ENCODE data around the gene CCDC92.

CCDC92 gene

DNA sequence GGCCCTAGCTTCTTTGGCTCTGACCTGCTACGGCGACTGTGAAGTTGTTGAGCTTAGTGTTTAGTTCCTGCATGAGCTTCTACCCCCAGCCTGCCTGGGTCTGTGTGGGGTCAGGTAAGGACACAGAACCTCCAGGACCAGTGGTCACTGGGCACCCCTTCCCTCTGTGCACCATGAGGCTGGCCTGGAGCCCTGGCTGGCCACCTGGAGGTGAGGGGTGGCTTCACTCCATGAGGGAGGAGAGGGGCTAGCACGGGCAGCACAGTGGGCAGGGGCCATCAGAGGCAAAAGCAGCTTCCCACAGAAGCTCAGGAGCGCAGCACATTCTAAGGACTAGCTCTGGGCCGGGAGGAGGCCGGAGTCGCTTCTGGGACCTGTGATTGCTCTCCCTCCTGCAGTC is 36.7 kb downstream of the CCDC92 start:
- Histone ChIP-seq H2BK120ac (ENCODE audit: low read depth, low read length) (no peak overlapping the region), H3K4ac (ENCODE audit: low read depth, low read length) (no peak overlapping the region)
- WGBS (ENCODE audit: extremely low coverage, insufficient coverage, low lambda C conversion rate): no CpG with 5 or more reads among the region's 7 CpGs

DNA sequence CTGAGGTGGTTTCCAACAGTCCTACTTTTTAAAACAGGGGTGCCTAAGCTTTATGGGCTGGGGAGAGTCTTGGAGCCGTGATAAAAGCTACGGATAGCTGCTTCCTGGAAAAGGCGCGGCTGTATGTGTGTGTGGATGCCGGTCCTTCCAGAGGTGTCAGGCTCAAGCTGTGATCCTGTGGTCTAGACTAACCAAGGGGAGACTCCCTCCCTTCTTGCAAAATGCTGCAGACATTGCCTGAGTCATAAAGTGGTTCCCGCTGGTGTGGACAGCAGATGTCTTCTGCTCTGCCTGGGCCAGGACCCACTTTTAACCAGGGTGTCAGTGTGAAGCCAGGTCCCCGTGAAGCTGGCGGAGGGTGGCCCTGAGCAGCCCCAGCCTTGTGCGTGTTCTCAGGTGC is 37.8 kb downstream of the CCDC92 start:
- H3K4me2 ChIP-seq (ENCODE audit: low read length): no peak overlapping the region
- no peak overlapping the region for H2BK15ac ChIP-seq (replicated peaks; ENCODE audit: low read depth)
- H4K5ac ChIP-seq (ENCODE audit: low read length): no peak overlapping the region
- no peak overlapping the region for H2AK5ac ChIP-seq (ENCODE audit: low read length)
- DNase-seq: no peak
- no peak overlapping the region for H3K4me3 ChIP-seq (ENCODE audit: low read length)
- no peak overlapping the region for H2BK5ac ChIP-seq (ENCODE audit: low read length)
- no peak overlapping the region for H3K18ac ChIP-seq (ENCODE audit: low read length)
- H3K79me1 ChIP-seq (ENCODE audit: low read length): no peaks in the 10 kb centered on the region
- no peak overlapping the region for H3K4ac ChIP-seq (ENCODE audit: low read depth, low read length)
- H3K56ac ChIP-seq (ENCODE audit: low read length): no peak overlapping the region
- no peaks in the 10 kb centered on the region for H3K27me3 ChIP-seq (ENCODE audit: insufficient read depth, low read length, poor library complexity)
- no peak overlapping the region for H2BK120ac ChIP-seq (ENCODE audit: low read depth, low read length)
- no peak overlapping the region for H3K9ac ChIP-seq (ENCODE audit: low read length)
- no peaks in the 10 kb centered on the region for H3K79me2 ChIP-seq (ENCODE audit: control insufficient read depth, insufficient read depth, low read length)
- no CpG with 5 or more reads among the region's 9 CpGs for WGBS (ENCODE audit: extremely low coverage, insufficient coverage, low lambda C conversion rate)
- H3K36me3 ChIP-seq (ENCODE audit: control insufficient read depth, insufficient read depth, low read length): no peaks in the 10 kb centered on the region
- no peak overlapping the region for H4K8ac ChIP-seq (ENCODE audit: low read depth, low read length)
- H3K4me1 ChIP-seq (ENCODE audit: control insufficient read depth, low read depth, low read length): no peaks in the 10 kb centered on the region
- H3K27ac ChIP-seq (ENCODE audit: low read depth, low read length): no peak overlapping the region
- H3K23ac ChIP-seq (ENCODE audit: low read length): no peak overlapping the region

More for the DNA sequence above, 36.7 kb downstream of the CCDC92 start:
- no peak overlapping the region for H2BK5ac ChIP-seq (ENCODE audit: low read length)
- no peak overlapping the region for H3K27ac ChIP-seq (ENCODE audit: low read depth, low read length)
- no peak overlapping the region for H3K18ac ChIP-seq (ENCODE audit: low read length)
- H4K8ac ChIP-seq (ENCODE audit: low read depth, low read length): no peak overlapping the region
- H3K79me1 ChIP-seq (ENCODE audit: low read length): no peaks in the 10 kb centered on the region
- H3K36me3 ChIP-seq (ENCODE audit: control insufficient read depth, insufficient read depth, low read length): no peaks in the 10 kb centered on the region
- no peak overlapping the region for H2BK15ac ChIP-seq (replicated peaks; ENCODE audit: low read depth)
- no peak overlapping the region for H4K5ac ChIP-seq (ENCODE audit: low read length)
- no peak overlapping the region for H2AK5ac ChIP-seq (ENCODE audit: low read length)
- no peak overlapping the region for H3K4me2 ChIP-seq (ENCODE audit: low read length)
- DNase-seq: no peak
- no peaks in the 10 kb centered on the region for H3K4me1 ChIP-seq (ENCODE audit: control insufficient read depth, low read depth, low read length)
- no peaks in the 10 kb centered on the region for H3K79me2 ChIP-seq (ENCODE audit: control insufficient read depth, insufficient read depth, low read length)
- H3K23ac ChIP-seq (ENCODE audit: low read length): no peak overlapping the region
- H3K4me3 ChIP-seq (ENCODE audit: low read length): no peak overlapping the region
- no peak overlapping the region for H3K9ac ChIP-seq (ENCODE audit: low read length)
- H3K56ac ChIP-seq (ENCODE audit: low read length): no peak overlapping the region
- H3K27me3 ChIP-seq (ENCODE audit: insufficient read depth, low read length, poor library complexity): no peaks in the 10 kb centered on the region

DNA sequence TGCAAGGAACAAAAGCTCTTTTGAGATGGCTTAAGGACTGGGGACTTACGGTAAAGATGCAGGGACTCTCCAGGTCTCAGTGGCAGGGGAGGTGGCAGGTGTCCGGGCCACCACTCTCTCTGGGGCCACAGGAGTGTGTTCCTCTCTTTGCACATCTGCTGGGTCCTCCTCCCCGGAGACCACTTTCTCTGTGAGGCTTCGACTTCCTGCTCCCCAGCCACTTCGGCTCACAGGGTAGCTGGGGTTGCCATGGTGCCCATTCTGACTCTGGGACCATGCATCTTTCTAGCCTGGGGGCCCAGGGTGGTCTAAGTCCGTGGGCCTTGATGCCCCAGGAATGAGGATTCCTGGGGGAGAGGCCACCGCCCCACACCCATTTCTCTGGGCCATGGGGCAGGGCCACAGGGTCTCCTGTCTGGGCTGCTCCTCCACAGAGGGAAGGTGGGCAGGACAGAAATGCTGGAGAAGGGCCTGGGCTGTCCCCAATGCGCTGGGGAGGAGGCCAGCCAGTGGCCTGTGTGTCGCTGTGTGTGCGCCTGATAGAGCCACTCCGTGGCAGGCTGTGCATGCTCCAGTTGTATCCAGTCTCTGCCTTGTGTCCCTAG is 38.5 kb downstream of the CCDC92 start:
- Histone ChIP-seq H2BK120ac (ENCODE audit: low read depth, low read length) (no peak overlapping the region), H3K9ac (ENCODE audit: low read length) (no peak overlapping the region), H3K56ac (ENCODE audit: low read length) (no peak overlapping the region), H2AK5ac (ENCODE audit: low read length) (no peak overlapping the region), H3K27me3 (ENCODE audit: insufficient read depth, low read length, poor library complexity) (no peaks in the 10 kb centered on the region), H2BK5ac (ENCODE audit: low read length) (no peak overlapping the region), H3K18ac (ENCODE audit: low read length) (no peak overlapping the region), H3K4me2 (ENCODE audit: low read length) (no peak overlapping the region), H3K4me1 (ENCODE audit: control insufficient read depth, low read depth, low read length) (no peaks in the 10 kb centered on the region), H3K4me3 (ENCODE audit: low read length) (no peak overlapping the region), H4K5ac (ENCODE audit: low read length) (no peak overlapping the region), H3K27ac (ENCODE audit: low read depth, low read length) (no peak overlapping the region), H4K8ac (ENCODE audit: low read depth, low read length) (no peak overlapping the region), H3K23ac (ENCODE audit: low read length) (no peak overlapping the region), H3K36me3 (ENCODE audit: control insufficient read depth, insufficient read depth, low read length) (no peaks in the 10 kb centered on the region), H3K79me2 (ENCODE audit: control insufficient read depth, insufficient read depth, low read length) (no peaks in the 10 kb centered on the region), H2BK15ac (replicated peaks; ENCODE audit: low read depth) (no peak overlapping the region), H3K79me1 (ENCODE audit: low read length) (no peaks in the 10 kb centered on the region), H3K4ac (ENCODE audit: low read depth, low read length) (no peak overlapping the region)
- WGBS (ENCODE audit: extremely low coverage, insufficient coverage, low lambda C conversion rate): no CpG with 5 or more reads among the region's 11 CpGs
- DNase-seq: no peak

DNA sequence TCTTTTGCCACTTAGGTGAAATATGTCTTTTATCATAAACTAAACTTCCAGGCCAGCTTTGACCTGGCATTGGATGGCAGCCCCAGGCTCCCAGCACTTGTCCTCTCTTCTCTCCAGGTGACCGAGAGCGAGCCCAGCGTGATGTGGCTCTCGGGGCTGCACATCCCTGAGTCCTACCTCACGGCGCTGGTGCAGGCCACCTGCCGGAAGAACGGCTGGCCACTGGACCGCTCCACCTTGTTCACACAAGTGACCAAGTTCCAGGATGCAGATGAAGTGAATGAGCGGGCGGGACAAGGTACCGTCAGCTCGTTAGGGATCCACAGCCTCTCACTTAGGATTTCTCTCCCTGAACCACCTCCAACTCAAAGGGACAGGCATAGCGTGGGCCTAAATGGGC is 39.4 kb downstream of the CCDC92 start:
- WGBS (ENCODE audit: extremely low coverage, insufficient coverage, low lambda C conversion rate): no CpG with 5 or more reads among the region's 14 CpGs
- Histone ChIP-seq H3K4me2 (ENCODE audit: low read length) (no peak overlapping the region), H4K8ac (ENCODE audit: low read depth, low read length) (no peak overlapping the region)

DNA sequence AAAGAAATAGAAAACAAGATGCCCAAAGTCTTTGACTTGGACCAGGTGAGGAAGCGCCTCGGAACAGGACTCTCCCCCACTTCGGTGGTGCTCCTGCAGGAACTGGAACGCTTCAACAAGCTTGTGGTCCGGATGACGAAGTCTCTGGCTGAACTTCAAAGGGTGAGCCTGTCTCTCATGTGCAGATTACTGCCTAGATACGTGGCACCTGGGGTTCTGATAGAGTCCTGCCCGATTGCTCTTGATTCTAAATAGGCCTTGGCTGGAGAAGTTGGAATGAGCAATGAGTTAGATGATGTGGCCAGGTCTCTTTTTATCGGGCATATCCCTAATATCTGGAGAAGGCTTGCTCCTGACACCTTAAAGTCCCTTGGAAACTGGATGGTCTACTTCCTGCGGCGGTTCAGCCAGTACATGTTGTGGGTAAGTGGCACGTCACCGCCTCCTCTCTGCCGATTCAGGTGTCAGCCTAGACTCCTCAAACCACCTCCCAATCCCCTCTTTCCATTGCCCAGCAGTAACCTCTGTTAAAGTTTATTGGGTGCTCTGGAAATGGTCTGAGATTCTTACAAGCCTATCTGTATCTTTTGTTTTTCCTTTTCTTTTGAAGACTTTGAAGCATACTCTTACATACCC is 40.8 kb downstream of the CCDC92 start:
- Histone ChIP-seq H3K79me2 (ENCODE audit: control insufficient read depth, insufficient read depth, low read length) (no peaks in the 10 kb centered on the region), H2AK5ac (ENCODE audit: low read length) (no peak overlapping the region), H3K23ac (ENCODE audit: low read length) (no peak overlapping the region), H3K18ac (ENCODE audit: low read length) (no peak overlapping the region), H3K4me3 (ENCODE audit: low read length) (no peak overlapping the region), H3K27ac (ENCODE audit: low read depth, low read length) (no peak overlapping the region), H3K4me2 (ENCODE audit: low read length) (no peak overlapping the region), H3K4me1 (ENCODE audit: control insufficient read depth, low read depth, low read length) (no peaks in the 10 kb centered on the region), H4K8ac (ENCODE audit: low read depth, low read length) (no peak overlapping the region), H3K56ac (ENCODE audit: low read length) (no peak overlapping the region), H3K4ac (ENCODE audit: low read depth, low read length) (no peak overlapping the region), H3K9ac (ENCODE audit: low read length) (no peak overlapping the region), H2BK15ac (replicated peaks; ENCODE audit: low read depth) (no peak overlapping the region), H4K5ac (ENCODE audit: low read length) (no peak overlapping the region), H2BK120ac (ENCODE audit: low read depth, low read length) (no peak overlapping the region), H3K36me3 (ENCODE audit: control insufficient read depth, insufficient read depth, low read length) (no peaks in the 10 kb centered on the region), H2BK5ac (ENCODE audit: low read length) (no peak overlapping the region), H3K27me3 (ENCODE audit: insufficient read depth, low read length, poor library complexity) (no peaks in the 10 kb centered on the region), H3K79me1 (ENCODE audit: low read length) (no peaks in the 10 kb centered on the region)
- no CpG with 5 or more reads among the region's 14 CpGs for WGBS (ENCODE audit: extremely low coverage, insufficient coverage, low lambda C conversion rate)
- no peak for DNase-seq

More for the DNA sequence above, 39.4 kb downstream of the CCDC92 start:
- Histone ChIP-seq H2BK120ac (ENCODE audit: low read depth, low read length) (no peak overlapping the region), H3K23ac (ENCODE audit: low read length) (no peak overlapping the region), H2BK5ac (ENCODE audit: low read length) (no peak overlapping the region), H3K18ac (ENCODE audit: low read length) (no peak overlapping the region), H3K9ac (ENCODE audit: low read length) (no peak overlapping the region), H2BK15ac (replicated peaks; ENCODE audit: low read depth) (no peak overlapping the region), H3K27me3 (ENCODE audit: insufficient read depth, low read length, poor library complexity) (no peaks in the 10 kb centered on the region), H4K5ac (ENCODE audit: low read length) (no peak overlapping the region), H3K56ac (ENCODE audit: low read length) (no peak overlapping the region), H3K4ac (ENCODE audit: low read depth, low read length) (no peak overlapping the region), H2AK5ac (ENCODE audit: low read length) (no peak overlapping the region), H3K79me1 (ENCODE audit: low read length) (no peaks in the 10 kb centered on the region), H3K4me3 (ENCODE audit: low read length) (no peak overlapping the region), H3K27ac (ENCODE audit: low read depth, low read length) (no peak overlapping the region), H3K4me1 (ENCODE audit: control insufficient read depth, low read depth, low read length) (no peaks in the 10 kb centered on the region), H3K36me3 (ENCODE audit: control insufficient read depth, insufficient read depth, low read length) (no peaks in the 10 kb centered on the region), H3K79me2 (ENCODE audit: control insufficient read depth, insufficient read depth, low read length) (no peaks in the 10 kb centered on the region)
- DNase-seq: no peak

Data from mesendoderm (in vitro differentiated cells).